ENCODE measurements around the gene BRD7. TPM values are rescaled to one million over a fixed set of nuclear protein-coding genes. Genes with fewer than 3 reads are reported as not detected.

BRD7 gene
- total and polyA plus RNA-seq, 2 donors (not counting 3 experiments of a cell fraction or from before 2014, with no cell fraction given), result 17.1 to 69.1 TPM

- POLR2A ChIA-PET, result no interaction called here
- Histone ChIP-seq H3K9ac (replicated peaks; ENCODE audit: extremely low read depth, insufficient read depth, low read length) (no peak overlapping the region), H3K27me3 (ENCODE audit: control insufficient read depth in 2 of 2, insufficient read depth in 2 of 2, low read length in 2 of 2) (no peaks in the 10 kb centered on the region), H3K9me3 (replicated peaks; ENCODE audit: control insufficient read depth, insufficient read depth, low read length) (no peaks in the 10 kb centered on the region), H3K4me2 (ENCODE audit: insufficient read depth, low read length) (no peak overlapping the region), H4K20me1 (replicated peaks; ENCODE audit: control insufficient read depth, extremely low read depth, insufficient read depth, low read length) (no peaks in the 10 kb centered on the region), H3K36me3 (ENCODE audit: control insufficient read depth in 2 of 2, extremely low read depth in 1 of 2, insufficient read depth in 2 of 2, low read length in 2 of 2) (peaks cover 8 to 16% of the 10 kb centered on the region in 2 experiments), H3K27ac (ENCODE audit: insufficient read depth, low read depth, low read length) (no peak overlapping the region), H3K4me3 (replicated peaks in 1 of 3; ENCODE audit: insufficient read depth in 1 of 3, low read depth in 1 of 3, low read length in 3 of 3) (no peak overlapping the region), H3K79me2 (ENCODE audit: control insufficient read depth, insufficient read depth, low read length) (no peaks in the 10 kb centered on the region), H3K4me1 (ENCODE audit: control insufficient read depth, extremely low read depth, insufficient read depth, low read length) (no peaks in the 10 kb centered on the region), H3K9me1 (replicated peaks; ENCODE audit: control insufficient read depth, extremely low read depth, insufficient read depth, low read length) (no peaks in the 10 kb centered on the region), H2AFZ (ENCODE audit: low read depth, low read length) (no peak overlapping the region)
- TF ChIP-seq POLR2AphosphoS5 (IDR thresholded peaks at IDR 0.05; ENCODE audit: insufficient read depth, low read depth, low read length) (no peak), FOS (IDR thresholded peaks at IDR 0.05; ENCODE audit: borderline replicate concordance, insufficient read depth, low read length) (no peak), GATA2 (IDR thresholded peaks at IDR 0.05; ENCODE audit: insufficient read depth, insufficient read length, low read depth, low read length) (no peak), EZH2 (IDR thresholded peaks at IDR 0.05; ENCODE audit: borderline replicate concordance, low read depth, low read length, severe bottlenecking) (no peak), POLR2A (IDR thresholded peaks at IDR 0.05; ENCODE audit: low read depth, low read length) (no peak)
- TF ChIP-seq, protein P1, sequence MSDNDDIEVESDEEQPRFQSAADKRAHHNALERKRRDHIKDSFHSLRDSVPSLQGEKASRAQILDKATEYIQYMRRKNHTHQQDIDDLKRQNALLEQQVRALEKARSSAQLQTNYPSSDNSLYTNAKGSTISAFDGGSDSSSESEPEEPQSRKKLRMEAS (IDR thresholded peaks at IDR 0.05; ENCODE audit: insufficient read depth, insufficient read length), result no peak
- no TSS peak for BruUV-seq (replicated peaks)
- dilution Hi-C loops (cut with MboI; ENCODE audit: extremely low pct_ligation_motif_present, low sequenced_read_pairs), result no loop called here
- intact Hi-C loops (cut with micrococcal nuclease), result loop anchor here (10.0 kb wide), 1 partner anchor 244 kb away; no protein-coding TSS in a partner anchor
- DNase-seq (ENCODE audit: low read depth, low spot score) (no peak), FAIRE-seq (no peak)
- CTCF ChIA-PET, result interaction anchor here (0.5 to 2.7 kb wide), 5 partner anchors 9 to 1935 kb away, joined by 3 to 10 read pairs (median 3); partner anchors contain the start of gene CNEP1R1
Measured at GRCh38 chr16:50338371-50339231, 30.2 kb downstream of the BRD7 start.
